Testis (tissue), 3 donors: ENCODE results near the gene NSUN3. TPM values are rescaled to one million over a fixed set of nuclear protein-coding genes. Genes with fewer than 3 reads are reported as not detected.

Experiments used
- DNase-seq: peaks from one replicate; pipeline ENCODE4 v3.0.0-alpha.2; 2019
- H3K27ac ChIP-seq, 2 donors: fragments of 200-600 bp; sonication (generic); one replicate each; pipeline ENCODE4 v1.5.1; 2019
- H3K27me3 ChIP-seq: fragments of 200-600 bp; sonication (generic); one replicate; pipeline ENCODE4 v1.5.1; 2019
- H3K36me3 ChIP-seq: fragments of 200-600 bp; sonication (generic); one replicate; pipeline ENCODE4 v1.5.1; 2017; ENCODE audit warnings: low read depth; ENCODE audit errors: missing control alignments
- H3K4me1 ChIP-seq: fragments of 200-600 bp; sonication (generic); one replicate; pipeline ENCODE4 v1.5.1; 2019
- H3K4me3 ChIP-seq, 2 donors: fragments of 200-600 bp; sonication (generic); one replicate each; pipeline ENCODE4 v1.5.1; 2017 to 2019
- H3K9me3 ChIP-seq: fragments of 200-600 bp; sonication (generic); one replicate; pipeline ENCODE4 v1.5.1; 2017
- CTCF ChIP-seq, 3 experiments: fragments of 450-650 bp in 2 of 3; fragments of 200-600 bp in 1 of 3; sonication (generic) in 1 of 3; IDR thresholded peaks; one replicate each; pipeline ENCODE4 v1.5.1; 2016 to 2019; ENCODE audit warnings: antibody characterized with exemption in 3 of 3, mild to moderate bottlenecking in 2 of 3, moderate library complexity in 1 of 3
- POLR2A ChIP-seq: fragments of 450-650 bp; IDR thresholded peaks from one replicate; pipeline ENCODE4 v1.6.1; 2017; ENCODE audit warnings: antibody characterized with exemption, mild to moderate bottlenecking, moderate library complexity
- WGBS, 2 donors: methylation state at CpG; one replicate each; pipeline ENCODE4 v1.1.5; 2018; 5-methylcytosine and 5-hydroxymethylcytosine counted together
- intact Hi-C: fragments of 100-400 bp; cut with DNase I; formaldehyde crosslinking; loops from one replicate; pipeline ENCODE4 v1.15.1; 2023; ENCODE audit warnings: low total_unique reads
- polyA plus RNA-seq: library from polyadenylated mRNA; stranded (reverse); fragments of 350-450 nt; fragmentation: Illumina TruSeq; extraction: RNeasy Lipid Tissue Mini Kit (QIAGEN cat#74804); gene quantifications from one replicate; pipeline ENCODE4 v1.2.3, GENCODE V29; 2014; ENCODE audit warnings: low read depth, low replicate concordance; ENCODE audit not compliant: insufficient read depth
- total RNA-seq, 2 donors: library from RNA; depleted of rRNA; stranded (reverse); fragments of >200 nt; gene quantifications; one replicate each; pipeline ENCODE4 v1.2.3, GENCODE V29; 2016

NSUN3 gene
- total and polyA plus RNA-seq, 3 donors from 2014 or later: 9.3 to 19.6 (median 19.1) TPM

GRCh38 chr3:94063496-94064119 lies 747 bp downstream of the NSUN3 start:
- peaks cover 20% of the 10 kb centered on the region for H3K4me1 ChIP-seq
- no peaks in the 10 kb centered on the region for H3K9me3 ChIP-seq
- TF ChIP-seq POLR2A: no peak
- TF ChIP-seq CTCF (IDR thresholded peaks at IDR 0.05): no peak
- H3K27ac ChIP-seq: peak overlapping the region; percentile 97 to 98
- no peaks in the 10 kb centered on the region for H3K27me3 ChIP-seq
- peak overlapping the region; percentile 81 to 92 for H3K4me3 ChIP-seq
- H3K36me3 ChIP-seq: no peaks in the 10 kb centered on the region
- WGBS, 2 donors: 22 to 28% methylated on average over 17 of the region's 17 CpGs
- intact Hi-C loops: no loop called here
- DNase-seq: no peak

- WGBS, 2 donors: 45 to 56% methylated on average over 6 of the region's 6 CpGs
- H3K36me3 ChIP-seq: no peaks in the 10 kb centered on the region
- no peak for DNase-seq
- H3K4me1 ChIP-seq: peaks cover 20% of the 10 kb centered on the region
- no peaks in the 10 kb centered on the region for H3K27me3 ChIP-seq
- H3K27ac ChIP-seq: peak overlapping the region in 1 of 2 donors; percentile 97
- intact Hi-C loops: no loop called here
- H3K4me3 ChIP-seq: no peak overlapping the region
- no peaks in the 10 kb centered on the region for H3K9me3 ChIP-seq
- TF ChIP-seq POLR2A (no peak), CTCF (IDR thresholded peaks at IDR 0.05) (no peak)
These were observed 1.5 kb downstream of the NSUN3 start for GRCh38 chr3:94064243-94064860.

- no peaks in the 10 kb centered on the region for H3K9me3 ChIP-seq
- H3K36me3 ChIP-seq: no peaks in the 10 kb centered on the region
- H3K4me1 ChIP-seq: peaks cover 20% of the 10 kb centered on the region
- no peak overlapping the region for H3K4me3 ChIP-seq
- peak overlapping the region in 1 of 2 donors; percentile 18 for H3K27ac ChIP-seq
- no peak for DNase-seq
- intact Hi-C loops: loop anchor here (5.0 kb wide), 1 partner anchor 63 kb away; no protein-coding TSS in a partner anchor
- 72 to 78% methylated on average over 1 of the region's 1 CpG for WGBS, 2 donors
- no peak for TF ChIP-seq POLR2A
- TF ChIP-seq CTCF (IDR thresholded peaks at IDR 0.05): no peak
- H3K27me3 ChIP-seq: no peaks in the 10 kb centered on the region
These were observed 2.3 kb downstream of the NSUN3 start for GRCh38 chr3:94065122-94065521.

- H3K27me3 ChIP-seq: no peaks in the 10 kb centered on the region
- H3K36me3 ChIP-seq: no peaks in the 10 kb centered on the region
- no peak for DNase-seq
- H3K4me3 ChIP-seq: no peak overlapping the region
- WGBS, 2 donors: 68 to 73% methylated on average over 1 of the region's 1 CpG
- H3K27ac ChIP-seq: no peak overlapping the region
- no peaks in the 10 kb centered on the region for H3K9me3 ChIP-seq
- intact Hi-C loops: loop anchor here (5.0 kb wide), 1 partner anchor 64 kb away; no protein-coding TSS in a partner anchor
- TF ChIP-seq CTCF (IDR thresholded peaks at IDR 0.05) (no peak), POLR2A (no peak)
- H3K4me1 ChIP-seq: peaks cover 20% of the 10 kb centered on the region
These were observed 3.1 kb downstream of the NSUN3 start for GRCh38 chr3:94065819-94066480.
